GM15510 (cell line): Measurements from ENCODE around the gene GEMIN5.

Experiments used
- POLR2A ChIP-seq: IDR thresholded peaks from 3 replicates; pipeline ENCODE4 v1.6.1; 2011; ENCODE audit warnings: borderline replicate concordance; ENCODE audit not compliant: insufficient read length; ENCODE audit errors: extremely low read depth

GEMIN5 gene

DNA sequence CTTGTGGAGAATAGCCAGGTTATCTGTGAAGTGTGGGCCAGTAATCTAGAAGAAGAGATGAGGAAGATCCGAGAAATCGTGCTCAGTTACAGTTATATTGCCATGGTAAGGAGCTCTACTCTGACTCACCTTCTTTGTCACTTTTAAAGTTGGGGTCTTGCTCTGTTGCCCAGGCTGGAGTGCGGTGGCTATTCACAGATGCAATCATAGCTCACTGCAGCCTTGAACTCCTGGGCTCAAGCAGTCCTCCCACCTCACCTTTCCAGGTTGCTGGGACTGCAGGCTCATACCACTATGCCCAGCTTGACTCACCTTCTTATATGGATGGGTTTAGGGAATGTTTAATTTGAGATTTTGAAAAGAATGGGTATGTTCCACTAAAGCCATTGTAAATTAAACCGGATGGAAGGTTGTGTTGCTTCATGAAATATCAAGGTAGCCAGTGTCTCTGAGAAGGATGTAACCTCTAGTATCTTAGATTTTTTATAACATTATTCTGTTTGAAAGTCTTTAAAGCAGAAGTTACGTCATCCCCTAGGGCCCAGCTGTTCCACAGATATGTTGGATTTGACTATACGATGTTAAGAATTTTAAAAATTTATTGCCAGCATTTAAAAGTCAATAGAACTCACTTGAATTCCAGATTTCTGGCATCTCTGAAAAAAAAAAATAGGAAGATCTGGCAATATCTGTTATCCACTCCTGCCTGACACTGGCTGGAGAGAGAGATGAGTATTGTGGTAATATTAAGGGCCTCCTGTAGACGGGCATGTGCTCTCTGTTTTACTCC, 74.5 kb downstream of the GEMIN5 start:
- no peak for TF ChIP-seq POLR2A

DNA sequence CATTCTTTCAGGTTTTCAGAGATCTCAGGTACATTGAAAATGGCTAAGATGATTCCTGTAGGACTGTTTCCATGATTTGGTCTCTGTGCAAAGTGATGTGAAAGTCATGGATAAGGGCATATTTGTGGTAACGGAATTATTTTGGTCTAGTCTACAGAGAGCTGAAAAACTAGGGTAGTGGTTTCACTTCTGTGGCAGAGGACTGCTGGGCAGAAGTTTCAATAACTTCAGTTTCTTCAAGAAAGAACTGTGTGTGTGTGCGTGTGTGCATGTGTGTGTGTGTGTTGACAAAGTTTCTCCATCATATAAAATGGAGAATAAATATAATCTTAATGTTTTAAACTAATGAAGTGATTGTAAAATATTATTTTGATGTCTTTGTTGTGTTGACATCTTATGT, 75.2 kb downstream of the GEMIN5 start:
- TF ChIP-seq POLR2A = no peak

DNA sequence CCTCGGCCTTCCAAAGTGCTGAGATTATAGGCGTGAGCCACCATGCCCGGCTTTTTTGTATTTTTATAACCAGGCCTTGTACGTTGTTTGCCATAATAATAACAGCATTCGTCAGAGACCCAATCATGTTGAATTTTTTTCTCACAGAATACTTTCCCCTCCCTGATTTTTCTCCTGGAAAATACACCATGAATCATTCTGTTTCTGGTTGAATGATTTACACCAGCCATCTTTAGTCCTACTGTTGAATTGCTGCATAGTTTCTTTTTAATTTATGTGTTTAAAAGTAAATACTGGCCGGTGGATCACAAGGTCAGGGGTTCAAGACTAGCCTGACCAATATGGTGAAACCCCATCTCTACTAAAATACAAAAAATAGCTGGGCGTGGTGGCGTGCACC, 76.1 kb downstream of the GEMIN5 start:
- TF ChIP-seq POLR2A = no peak

DNA sequence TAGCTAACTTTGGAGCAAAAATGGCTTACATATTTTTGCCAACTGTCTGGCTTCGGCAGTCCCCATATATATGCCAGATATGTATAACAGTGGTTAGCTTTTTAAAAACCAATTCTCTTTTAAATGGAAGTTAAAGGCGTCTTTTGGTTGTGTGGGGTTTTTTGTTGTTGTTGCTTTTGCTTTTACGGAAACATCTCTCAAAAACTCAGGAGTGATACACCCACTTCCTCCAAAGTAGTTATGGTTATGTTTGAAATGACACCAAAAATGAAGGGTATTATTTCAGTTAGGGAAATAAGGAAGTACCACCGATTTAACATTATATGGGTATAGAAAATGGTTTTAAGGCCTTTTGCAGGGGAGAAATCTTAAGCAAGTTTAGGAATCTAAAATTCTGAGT, 77.2 kb downstream of the GEMIN5 start:
- TF ChIP-seq POLR2A = no peak

DNA sequence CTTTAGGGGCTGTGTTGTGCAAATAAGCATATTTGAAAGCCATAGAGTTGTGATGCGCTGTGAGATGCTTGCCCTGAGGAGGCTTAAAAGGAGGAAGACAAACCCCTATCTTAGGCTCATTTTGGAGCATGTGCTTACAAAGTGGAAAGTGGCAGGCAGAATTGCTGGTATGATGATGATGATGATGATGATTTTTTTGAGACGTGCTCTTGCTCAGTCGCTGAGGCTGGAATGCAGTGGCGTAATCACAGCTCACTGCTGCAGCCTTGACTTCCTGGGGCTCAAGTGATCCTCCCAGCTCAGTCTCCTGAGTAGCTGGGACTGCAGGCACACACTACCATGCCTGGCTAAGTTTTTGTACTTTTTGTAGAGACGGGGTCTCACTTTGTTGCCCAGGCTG, 77.9 kb downstream of the GEMIN5 start:
- no peak for TF ChIP-seq POLR2A

DNA sequence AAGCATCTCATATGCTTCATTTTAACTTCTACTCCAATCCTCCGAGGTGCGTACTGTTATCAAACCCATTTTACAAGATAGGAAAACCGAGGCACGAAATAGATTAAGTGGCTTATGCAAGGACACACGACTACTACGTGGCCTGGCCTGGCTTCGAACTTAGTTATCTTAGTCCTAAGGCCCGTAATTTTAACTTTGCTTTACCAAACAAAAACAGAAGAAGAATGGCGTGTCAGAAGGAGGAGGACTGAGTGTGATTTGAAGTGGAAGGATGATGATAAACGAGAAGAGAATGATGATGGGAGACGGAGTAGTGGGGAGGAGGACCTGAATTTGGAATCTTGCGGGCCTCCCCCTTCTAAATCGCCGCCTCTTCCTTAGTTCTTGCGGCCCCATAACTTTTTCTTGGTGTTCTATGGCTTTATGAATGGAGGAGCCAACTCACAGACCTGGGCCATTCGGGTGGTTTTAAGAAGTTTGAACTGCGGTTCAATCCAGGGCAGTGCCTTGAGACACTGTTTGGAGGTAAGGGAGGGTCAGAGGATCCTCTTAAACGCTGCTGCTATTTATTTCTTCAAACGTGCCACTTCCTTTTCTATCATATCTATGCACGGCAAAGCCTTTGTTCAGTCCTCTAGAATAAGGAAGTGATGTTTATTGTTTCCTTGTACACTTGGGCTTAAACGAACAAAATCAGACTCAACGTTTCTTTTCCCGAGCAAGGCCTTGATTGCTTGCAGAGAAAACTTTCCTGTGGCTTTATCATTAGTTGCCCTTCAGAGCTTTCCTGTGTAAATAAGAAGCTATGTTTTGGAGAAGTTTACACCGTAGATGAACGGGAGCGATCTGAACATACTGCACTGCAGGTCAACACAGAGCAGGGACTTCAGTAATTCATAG, 78.8 kb downstream of the GEMIN5 start:
- no peak for TF ChIP-seq POLR2A

DNA sequence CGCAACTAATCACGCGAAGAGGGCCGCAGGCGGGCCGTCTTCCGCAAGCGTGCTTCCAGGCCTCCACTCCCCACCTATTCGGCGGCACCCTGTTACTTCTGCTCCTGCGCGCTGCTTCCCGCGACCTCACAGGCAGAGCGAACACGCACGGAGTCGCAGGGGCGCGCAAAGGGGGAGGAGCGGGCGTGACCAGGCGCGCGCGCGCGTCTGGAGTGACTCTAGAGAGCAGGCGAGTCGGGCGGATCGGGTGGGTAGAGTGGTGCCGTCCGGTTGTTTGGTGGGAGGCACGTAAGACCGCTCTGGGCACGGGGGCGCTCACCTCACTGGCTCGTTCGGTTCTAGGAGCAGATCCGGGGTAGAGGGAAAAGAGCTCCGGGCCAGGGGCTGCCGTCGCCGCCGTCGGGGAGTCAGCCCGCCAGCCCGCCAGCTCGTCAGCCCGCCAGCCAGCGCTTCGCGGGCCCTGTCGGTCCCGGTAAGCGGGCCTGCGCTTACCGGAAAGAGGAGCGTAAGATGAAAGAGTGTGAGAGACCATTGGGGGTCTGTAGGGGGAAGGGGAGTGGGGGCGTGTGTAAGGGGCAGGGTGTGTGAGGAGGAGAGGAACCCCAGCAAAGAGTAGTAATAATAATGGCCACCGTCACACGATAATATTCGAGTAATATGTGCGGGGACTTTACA, 79.6 kb downstream of the GEMIN5 start, which contains the start of gene CNOT8:
Gene CNOT8 (plus strand): TSS at position 331 of the 675 bp plus-strand sequence. CDS start 4,652 bp downstream, outside the sequence.
- peak; percentile 82 for TF ChIP-seq POLR2A

DNA sequence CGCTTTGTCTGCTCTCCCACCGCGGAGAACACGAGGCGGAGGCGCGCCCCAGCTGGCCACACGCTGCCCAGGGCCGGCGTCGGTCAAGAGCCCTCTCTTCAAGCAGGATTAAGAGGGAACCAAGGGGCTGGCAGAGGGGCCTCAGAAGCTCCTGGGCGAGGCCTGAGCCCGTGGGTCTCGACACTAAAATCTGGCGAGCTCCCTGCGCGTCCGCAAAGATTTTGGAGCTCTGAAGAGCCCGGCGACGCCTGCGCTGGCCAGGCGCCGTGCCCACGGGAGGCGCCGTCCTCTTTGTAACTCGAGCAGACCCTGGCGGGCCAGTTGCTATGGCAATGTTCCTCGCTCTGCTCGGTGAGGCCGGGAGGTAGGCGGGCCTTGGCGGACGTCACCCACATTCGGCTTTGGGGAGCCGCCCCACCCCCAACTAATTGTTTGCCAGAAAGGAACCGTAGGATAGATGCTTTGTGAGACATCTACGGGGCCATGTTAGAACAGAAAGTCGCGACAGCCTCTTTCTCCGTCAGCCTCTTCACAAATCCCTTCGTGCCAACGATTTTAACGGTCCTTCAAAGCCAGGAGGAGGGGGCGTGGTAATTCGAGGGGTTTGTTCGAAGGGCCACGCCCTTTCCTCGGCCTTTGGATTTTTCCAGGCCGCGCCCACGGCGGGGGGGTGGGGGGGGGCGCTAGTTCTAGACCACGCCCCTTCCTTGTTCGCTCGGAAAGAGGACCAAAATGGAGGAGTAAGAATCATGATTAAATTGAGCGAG, 80.3 kb downstream of the GEMIN5 start:
- peak; percentile 28 for TF ChIP-seq POLR2A

DNA sequence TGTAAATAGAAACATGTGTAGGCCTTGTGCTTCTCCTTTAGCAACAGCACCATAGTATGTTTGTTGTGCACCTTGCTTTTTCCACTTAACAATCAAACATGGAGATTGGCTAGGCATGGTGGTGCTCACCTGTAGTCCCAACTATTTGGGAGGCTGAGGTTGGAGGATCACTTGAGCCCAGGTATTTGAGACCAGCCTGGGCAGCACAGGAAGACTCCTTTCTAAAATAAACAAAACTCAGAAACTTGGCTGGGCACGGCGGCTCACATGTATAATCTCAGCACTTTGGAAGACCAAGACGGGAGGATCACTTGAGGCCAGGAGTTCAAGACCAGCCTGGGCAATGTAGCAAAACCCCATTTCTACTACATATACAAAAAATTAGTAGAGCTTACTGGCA, 86.7 kb downstream of the GEMIN5 start:
- TF ChIP-seq POLR2A = no peak

DNA sequence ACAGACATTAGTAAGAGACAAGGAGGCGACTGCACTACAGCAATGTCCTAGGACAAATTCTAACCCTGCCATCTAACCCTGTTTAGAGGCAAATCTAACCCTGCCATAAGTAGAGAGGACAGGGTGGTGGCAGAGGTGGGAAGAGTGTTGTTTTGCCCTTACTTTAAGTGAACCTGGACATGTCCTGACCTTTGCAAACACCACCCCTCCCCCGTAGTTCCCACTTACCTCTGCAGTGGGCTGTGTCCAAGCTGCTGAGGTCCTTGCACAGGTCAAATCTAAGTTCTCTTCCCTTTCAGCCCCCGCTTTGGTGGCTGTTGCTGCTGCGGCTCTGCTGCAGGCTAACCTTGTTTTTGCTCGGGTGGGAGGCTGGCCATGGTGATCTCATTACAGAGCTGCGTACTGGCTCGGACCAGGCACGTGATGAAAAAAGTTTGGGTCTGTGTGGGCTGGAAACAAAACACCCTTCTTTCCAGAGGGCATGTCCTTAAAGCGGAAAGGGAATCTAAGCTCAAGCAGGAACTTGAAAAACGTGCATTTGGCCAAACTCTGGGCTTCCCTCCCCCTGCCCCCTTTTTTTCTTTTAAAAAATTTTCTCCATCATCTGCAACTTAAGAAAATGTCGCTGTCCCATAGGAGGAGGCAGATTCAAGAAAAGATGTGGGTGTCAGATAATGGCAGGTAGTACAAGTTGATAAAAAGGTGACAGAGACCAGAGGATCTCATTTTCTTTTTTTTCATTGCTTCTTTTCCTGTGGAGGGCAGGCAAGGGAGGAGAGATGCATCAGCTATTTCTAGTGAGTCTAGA, 87.6 kb downstream of the GEMIN5 start, which contains the start of gene FAXDC2:
Gene FAXDC2 (minus strand): TSS at position 349 of the 808 bp plus-strand sequence. CDS start 12,425 bp downstream, outside the sequence.
- TF ChIP-seq POLR2A = no peak

DNA sequence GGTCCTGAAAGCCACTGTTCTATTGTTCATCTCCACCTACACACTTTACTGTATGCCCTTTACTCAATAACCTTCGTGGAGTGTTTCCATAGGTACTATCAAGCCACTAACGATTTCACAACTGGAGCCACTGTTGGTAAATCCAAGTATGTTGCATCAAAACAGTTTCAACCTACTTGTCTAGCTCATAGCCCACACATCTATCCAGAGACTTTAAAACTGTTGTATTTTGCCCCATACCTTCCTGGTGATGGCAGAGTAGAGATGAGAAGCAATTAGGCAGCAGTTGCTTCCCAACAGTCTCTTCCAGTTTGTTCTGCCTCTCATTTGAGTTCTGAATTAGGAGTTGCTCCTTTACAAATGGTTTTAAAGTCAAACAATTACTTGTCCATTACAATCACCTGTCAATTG, 88.2 kb downstream of the GEMIN5 start:
- no peak for TF ChIP-seq POLR2A

DNA sequence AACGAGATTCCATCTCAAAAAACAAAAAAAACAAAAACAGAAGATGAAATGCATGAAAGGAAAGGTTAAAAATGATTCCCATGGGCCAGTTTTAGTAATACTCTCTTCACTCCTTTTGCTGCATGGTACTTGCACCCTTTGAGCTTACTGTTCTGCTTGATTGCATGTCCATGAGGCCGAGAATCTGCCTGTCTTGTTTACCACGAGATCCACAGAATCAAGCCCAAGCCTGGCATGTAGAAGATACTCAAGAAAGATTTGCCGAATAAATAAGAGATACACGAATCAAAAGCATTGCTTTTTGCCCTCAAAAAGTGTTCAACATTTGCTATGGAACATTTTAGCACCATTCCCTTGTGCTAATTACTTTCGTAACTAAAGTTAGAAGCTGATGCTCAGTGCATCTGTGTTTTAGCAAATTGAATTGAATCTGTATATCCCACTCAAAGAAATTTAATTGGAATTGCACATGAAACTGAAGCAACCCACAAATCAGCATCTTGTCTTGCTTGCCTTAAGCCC, 88.7 kb downstream of the GEMIN5 start:
- no peak for TF ChIP-seq POLR2A

DNA sequence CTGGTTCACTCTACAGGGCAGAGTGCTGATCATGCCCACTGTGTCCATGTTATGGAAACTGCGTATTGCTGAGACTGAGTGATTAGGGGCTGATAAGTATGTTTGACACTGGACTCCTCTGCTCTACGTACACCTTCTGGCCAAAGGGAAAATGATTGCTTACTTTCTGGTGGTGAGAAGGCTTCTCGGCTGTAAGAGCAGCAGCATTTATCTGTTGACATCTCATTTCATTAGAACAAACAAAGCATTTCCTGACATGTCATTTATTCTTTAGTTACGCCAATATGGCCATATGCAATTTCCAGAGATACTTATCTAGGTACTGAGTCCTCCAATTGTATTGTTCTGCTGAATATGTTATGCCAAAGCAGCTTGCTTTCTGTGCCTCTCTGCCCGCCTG, 93.2 kb downstream of the GEMIN5 start:
- TF ChIP-seq POLR2A = no peak
